Gastrocnemius medialis (tissue), 4 donors: ENCODE measurements around the gene C3. TPM values are rescaled to one million over a fixed set of nuclear protein-coding genes. Genes with fewer than 3 reads are reported as not detected.
"Not testable (repeated sequence)": the region's sequence is repeated elsewhere in the genome, so short reads cannot be mapped to it uniquely, and the experiment has no call there.

Experiments used
- ATAC-seq, 2 donors: fragments of 150-250 bp; one replicate each; pipeline ENCODE4 v1.9.1; 2016
- DNase-seq, 2 donors: peaks; one replicate each; pipeline ENCODE4 v3.0.0-alpha.2; 2019
- H3K27ac ChIP-seq, 4 donors: fragments of 200-600 bp; sonication (generic); 1 replicate in 1 of 4; 2 replicates in 3 of 4; pipeline ENCODE4 v1.5.1; 2016 to 2018; ENCODE audit warnings: mild to moderate bottlenecking in 2 of 4, moderate library complexity in 1 of 4
- H3K27me3 ChIP-seq, 3 donors: fragments of 200-600 bp; sonication (generic) in 2 of 3; 1 replicate in 1 of 3; 2 replicates in 2 of 3; pipeline versions ENCODE4 v1.5.1 to v1.6.0; 2016 to 2019; ENCODE audit warnings: mild to moderate bottlenecking in 1 of 3, moderate library complexity in 1 of 3
- H3K36me3 ChIP-seq, 2 donors: fragments of 200-600 bp; sonication (generic) in 1 of 2; one replicate each; pipeline ENCODE4 v1.5.1; 2017 to 2018
- H3K4me1 ChIP-seq, 2 donors: fragments of 200-600 bp; sonication (generic) in 1 of 2; one replicate each; pipeline ENCODE4 v1.5.1; 2016 to 2017; ENCODE audit warnings: mild to moderate bottlenecking in 2 of 2
- H3K4me3 ChIP-seq, 4 donors: fragments of 200-600 bp; sonication (generic) in 3 of 4; 1 replicate in 1 of 4; 2 replicates in 3 of 4; pipeline ENCODE4 v1.5.1; 2016 to 2019; ENCODE audit warnings: mild to moderate bottlenecking in 2 of 4
- H3K9me3 ChIP-seq, 3 donors: fragments of 200-600 bp; sonication (generic) in 2 of 3; 1 replicate in 1 of 3; 2 replicates in 2 of 3; pipeline ENCODE4 v1.5.1; 2016 to 2019
- CTCF ChIP-seq, 5 experiments: fragments of 450-650 bp in 3 of 5; fragments of 200-600 bp in 2 of 5; sonication (generic) in 2 of 5; IDR thresholded peaks in 4 of 5; conservative IDR thresholded peaks in 1 of 5; 1 replicate in 4 of 5; 2 replicates in 1 of 5; pipeline ENCODE4 v1.5.1; 2016 to 2019; ENCODE audit warnings: antibody characterized with exemption in 5 of 5, mild to moderate bottlenecking in 3 of 5, moderate library complexity in 3 of 5
- POLR2A ChIP-seq, 2 donors: fragments of 450-650 bp; IDR thresholded peaks; one replicate each; pipeline ENCODE4 v1.6.1; 2017; ENCODE audit warnings: antibody characterized with exemption in 2 of 2, mild to moderate bottlenecking in 2 of 2, moderate library complexity in 2 of 2
- in situ Hi-C, 4 donors: fragments of 200-750 bp; cut with MboI; loops; one replicate each; pipeline versions ENCODE4 v1.15.0 to v1.8.0; 2017; ENCODE audit warnings: low sequenced_read_pairs in 4 of 4
- intact Hi-C: fragments of 100-400 bp; cut with DNase I; formaldehyde crosslinking; loops from one replicate; pipeline ENCODE4 v1.15.1; 2023; ENCODE audit warnings: low total_unique reads
- total RNA-seq, 4 donors: library from RNA; depleted of rRNA; stranded (reverse); fragments of >200 nt; gene quantifications; one replicate each; pipeline versions ENCODE4 v1.1.0 to v1.2.3, GENCODE V29; 2016

Gene C3
- total RNA-seq, 4 donors from 2014 or later = 25.9 to 121 (median 70.6) TPM

DNA sequence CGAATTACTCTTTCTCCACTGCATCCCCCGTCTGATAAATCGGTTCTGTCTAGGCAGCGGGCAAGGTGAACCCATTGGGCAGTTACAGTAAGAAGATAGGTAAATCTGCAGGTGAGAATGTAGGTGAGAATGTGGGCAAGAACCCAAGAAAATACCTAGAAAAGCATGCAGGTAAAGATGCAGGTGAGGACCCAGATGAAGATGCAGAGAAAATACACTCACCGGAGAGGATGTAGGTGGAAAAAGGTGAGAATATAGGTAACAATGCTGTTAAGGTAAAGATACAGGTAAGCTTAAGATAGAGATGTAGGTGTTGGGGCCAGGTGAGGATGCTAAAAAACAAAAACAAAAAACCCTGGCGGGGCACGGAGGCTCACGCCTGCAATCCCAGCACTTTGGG lies 44.2 kb downstream of the C3 start:
- intact Hi-C loops (no loop called here), in situ Hi-C loops (no loop called here)
- no peaks in the 10 kb centered on the region for H3K4me1 ChIP-seq
- H3K4me3 ChIP-seq = no peak overlapping the region
- H3K36me3 ChIP-seq = no peaks in the 10 kb centered on the region
- H3K27me3 ChIP-seq = peaks cover 0 to 4% (median 0%) of the 10 kb centered on the region in 3 donors
- no peak overlapping the region for H3K27ac ChIP-seq
- no peaks in the 10 kb centered on the region for H3K9me3 ChIP-seq
- TF ChIP-seq CTCF (IDR thresholded peaks at IDR 0.05 in 4 of 5, conservative IDR thresholded peaks at IDR 0.05 in 1 of 5) = no peak
- no peak for ATAC-seq
- DNase-seq = no peak

DNA sequence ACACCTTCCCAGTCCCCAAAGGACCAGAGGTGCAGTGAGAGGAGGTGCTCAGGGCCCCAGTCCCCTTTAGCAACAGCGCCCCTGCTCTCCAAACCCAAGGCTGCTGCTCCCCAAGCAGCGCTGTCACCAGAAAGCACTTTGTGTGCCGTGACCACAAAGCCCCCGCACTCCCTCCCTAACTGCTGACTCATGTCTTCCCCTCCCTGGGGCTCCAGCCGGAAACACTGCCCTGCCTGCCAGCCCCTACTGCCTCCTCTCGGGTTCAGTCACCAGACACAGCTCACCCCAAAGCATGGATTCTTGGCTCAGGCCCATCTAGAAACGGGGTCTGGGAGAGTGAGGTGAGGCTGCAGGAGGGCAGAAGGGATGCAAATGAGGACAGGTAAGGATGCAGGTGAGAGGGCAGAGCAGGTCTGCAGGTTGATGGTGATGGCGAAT lies 45.6 kb downstream of the C3 start:
- intact Hi-C loops (no loop called here), in situ Hi-C loops (no loop called here)
- peaks cover 0 to 4% (median 0%) of the 10 kb centered on the region in 3 donors for H3K27me3 ChIP-seq
- no peak for TF ChIP-seq POLR2A (IDR thresholded peaks at IDR 0.05)
- no peak for TF ChIP-seq CTCF (IDR thresholded peaks at IDR 0.05 in 4 of 5, conservative IDR thresholded peaks at IDR 0.05 in 1 of 5)
- no peaks in the 10 kb centered on the region for H3K9me3 ChIP-seq
- DNase-seq (peak; percentile 12 to 35), ATAC-seq (no peak)
- no peak overlapping the region for H3K4me3 ChIP-seq
- H3K27ac ChIP-seq = no peak overlapping the region
- H3K4me1 ChIP-seq = no peaks in the 10 kb centered on the region
- no peaks in the 10 kb centered on the region for H3K36me3 ChIP-seq

DNA sequence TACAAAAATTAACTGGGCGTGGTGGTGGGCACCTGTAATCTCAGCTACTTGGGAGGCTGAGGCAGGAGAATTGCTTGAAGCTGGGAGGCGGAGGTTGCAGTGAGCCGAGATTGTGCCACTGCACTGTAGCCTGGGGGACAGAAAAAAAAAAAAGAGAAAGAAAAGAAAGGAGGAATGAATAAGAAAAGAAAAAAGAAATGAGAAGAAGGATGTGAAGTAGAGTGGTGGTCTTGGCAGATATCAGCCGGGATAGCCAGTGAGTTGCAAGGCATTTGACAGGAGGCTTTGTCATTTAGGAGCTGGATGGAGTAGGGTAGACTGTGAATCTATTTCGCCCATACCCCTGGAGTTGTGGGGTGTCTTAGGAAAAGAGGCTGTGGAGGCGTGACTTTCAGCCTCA lies 46.0 kb downstream of the C3 start:
- intact Hi-C loops, H3K27me3 ChIP-seq, H3K9me3 ChIP-seq, H3K27ac ChIP-seq, H3K36me3 ChIP-seq, ATAC-seq, DNase-seq, in situ Hi-C loops, H3K4me1 ChIP-seq, H3K4me3 ChIP-seq: not testable (repeated sequence)

DNA sequence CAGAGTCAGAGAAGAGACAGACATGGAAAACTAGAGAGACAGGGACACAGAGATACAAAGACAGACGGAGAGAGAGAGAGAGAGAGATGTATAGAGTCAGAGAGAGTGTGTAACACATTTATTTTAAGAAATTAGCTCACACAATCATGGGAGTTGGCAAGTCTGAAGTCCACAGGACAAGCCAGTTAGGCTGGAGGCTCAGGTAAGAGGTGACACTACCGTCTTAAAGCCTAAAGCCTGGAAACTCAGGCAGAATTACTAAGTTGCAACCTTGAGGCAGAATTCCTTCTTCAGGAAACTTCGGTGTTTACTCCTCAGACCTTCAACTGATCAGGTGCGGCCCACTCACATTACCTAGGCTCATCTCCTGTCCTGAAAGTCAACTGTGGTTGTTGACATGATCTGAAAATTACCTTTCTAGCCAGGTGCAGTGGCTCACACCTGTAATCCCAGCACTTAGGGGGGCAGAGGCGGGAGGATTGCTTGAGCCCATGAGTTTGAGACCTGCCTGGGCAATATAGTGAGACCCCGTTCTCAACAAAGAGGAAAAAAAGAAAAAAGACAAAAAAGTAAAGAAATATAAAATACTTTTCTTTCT lies 47.7 kb downstream of the C3 start:
- Histone ChIP-seq H3K4me3 (no peak overlapping the region), H3K36me3 (no peaks in the 10 kb centered on the region), H3K27ac (no peak overlapping the region), H3K9me3 (no peaks in the 10 kb centered on the region), H3K4me1 (no peaks in the 10 kb centered on the region), H3K27me3 (peaks cover 0 to 4% (median 0%) of the 10 kb centered on the region in 3 donors)
- intact Hi-C loops (no loop called here), in situ Hi-C loops (no loop called here)
- no peak for TF ChIP-seq POLR2A (IDR thresholded peaks at IDR 0.05)
- TF ChIP-seq CTCF (IDR thresholded peaks at IDR 0.05 in 4 of 5, conservative IDR thresholded peaks at IDR 0.05 in 1 of 5) = no peak
- ATAC-seq = no peak
- no peak for DNase-seq

DNA sequence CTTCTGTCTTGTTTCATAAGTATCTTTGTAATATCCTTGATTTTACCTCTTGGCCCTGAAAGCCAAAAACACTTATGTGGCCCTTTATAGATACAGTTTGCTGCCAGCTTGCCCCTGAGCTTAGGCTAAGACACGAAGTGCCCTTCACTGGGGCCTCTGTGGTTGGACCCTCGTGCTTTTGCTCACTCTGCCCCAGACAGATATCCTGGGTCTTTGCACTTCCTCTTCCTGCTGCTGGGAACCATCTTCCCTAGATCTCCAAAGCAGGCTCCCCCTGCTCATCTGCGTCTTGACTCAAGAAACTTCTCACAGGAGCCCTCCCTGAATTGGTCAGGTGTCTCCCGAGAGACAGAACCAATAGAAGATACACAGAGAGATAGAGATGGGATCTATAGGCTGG lies 48.5 kb downstream of the C3 start:
- in situ Hi-C loops (no loop called here), intact Hi-C loops (no loop called here)
- H3K4me1 ChIP-seq = no peaks in the 10 kb centered on the region
- no peak overlapping the region for H3K27ac ChIP-seq
- ATAC-seq = no peak
- H3K4me3 ChIP-seq = no peak overlapping the region
- no peaks in the 10 kb centered on the region for H3K9me3 ChIP-seq
- DNase-seq = no peak
- peaks cover 0 to 4% (median 0%) of the 10 kb centered on the region in 3 donors for H3K27me3 ChIP-seq
- TF ChIP-seq CTCF (IDR thresholded peaks at IDR 0.05 in 4 of 5, conservative IDR thresholded peaks at IDR 0.05 in 1 of 5) (no peak), POLR2A (IDR thresholded peaks at IDR 0.05) (no peak)
- no peaks in the 10 kb centered on the region for H3K36me3 ChIP-seq
